NB4 (cell line): ENCODE measurements around the gene ATAD3A.

Experiments used
- CTCF ChIP-seq: IDR thresholded peaks from one replicate; pipeline ENCODE4 v1.5.1; 2012; ENCODE audit warnings: low read depth, low read length
- MAX ChIP-seq: IDR thresholded peaks from 2 replicates; pipeline ENCODE4 v1.6.1; 2011; ENCODE audit warnings: low read depth, low read length
- POLR2A ChIP-seq: IDR thresholded peaks from 2 replicates; pipeline ENCODE4 v1.6.1; 2011; ENCODE audit warnings: mild to moderate bottlenecking; ENCODE audit not compliant: insufficient read length; ENCODE audit errors: extremely low read depth

- TF ChIP-seq CTCF (peak; percentile 42), MAX (peak; percentile 67; the same call in 1 of the 2 replicates), POLR2A (no peak)
Measured at GRCh38 chr1:1573843-1574720, 62.1 kb downstream of the ATAD3A start.
